K562 (cell line): ENCODE measurements around the gene VSIG4. TPM values are rescaled to one million over a fixed set of nuclear protein-coding genes. Genes with fewer than 3 reads are reported as not detected.
A peak's percentile ranks its signal among the peaks of the same experiment; 100 is the strongest.

Experiments
- ARID1B ChIP-seq: fragments of 450-650 bp; IDR thresholded peaks from 2 replicates; pipeline ENCODE4 v1.6.1; 2016; ENCODE audit warnings: antibody characterized with exemption, mild to moderate bottlenecking, inconsistent platforms
- BRD9 ChIP-seq: fragments of 450-650 bp; IDR thresholded peaks from 2 replicates; pipeline ENCODE4 v1.6.1; 2018; ENCODE audit warnings: low read depth; ENCODE audit not compliant: partially characterized antibody
- ETV6 ChIP-seq, 3 experiments: fragments of 150-350 bp in 1 of 3; sonication (generic) in 1 of 3; formaldehyde crosslinking in 1 of 3; IDR thresholded peaks; 2 replicates each; pipeline versions ENCODE4 v1.6.1 to v1.8.0; 2014 to 2022; ENCODE audit warnings: borderline replicate concordance in 2 of 3, low read depth in 2 of 3, antibody characterized with exemption in 1 of 3, low read length in 1 of 3, mild to moderate bottlenecking in 1 of 3, missing genetic modification reagents in 1 of 3
- HNRNPLL ChIP-seq: fragments of 200-400 bp; formaldehyde crosslinking; IDR thresholded peaks from 2 replicates; pipeline ENCODE4 v1.6.1; 2017; ENCODE audit warnings: low read length, low read depth, mild to moderate bottlenecking; ENCODE audit not compliant: poor library complexity, severe bottlenecking
- HNRNPUL1 ChIP-seq: fragments of 200-400 bp; formaldehyde crosslinking; IDR thresholded peaks from 2 replicates; pipeline ENCODE4 v1.6.1; 2017; ENCODE audit warnings: low read length
- ILK ChIP-seq: fragments of 450-650 bp; IDR thresholded peaks from 2 replicates; pipeline ENCODE4 v1.6.1; 2016; ENCODE audit warnings: missing genetic modification characterization, low read depth, mild to moderate bottlenecking, missing compliant biosample characterization, moderate library complexity, borderline replicate concordance
- NFE2 ChIP-seq: IDR thresholded peaks from 2 replicates; pipeline ENCODE4 v1.6.1; 2014; ENCODE audit warnings: antibody characterized with exemption, low read depth
- PHB ChIP-seq: fragments of 250-450 bp; sonication (Bioruptor Pico); IDR thresholded peaks from 2 replicates; pipeline ENCODE4 v1.5.0; 2021
- PHB2 ChIP-seq: fragments of 450-650 bp; IDR thresholded peaks from 2 replicates; pipeline ENCODE4 v1.6.1; 2017; ENCODE audit warnings: low read depth
- POLR2AphosphoS5 ChIP-seq: IDR thresholded peaks from 2 replicates; pipeline ENCODE4 v1.6.1; 2011; ENCODE audit warnings: mild to moderate bottlenecking, low read depth, low read length, moderate library complexity; ENCODE audit not compliant: control insufficient read depth, insufficient read depth
- SIRT6 ChIP-seq: IDR thresholded peaks from one replicate; pipeline ENCODE4 v1.6.1; 2012; ENCODE audit warnings: low read depth, mild to moderate bottlenecking, control low read depth, inconsistent platforms, low read length, moderate library complexity
- SMARCA5 ChIP-seq: fragments of 450-650 bp; IDR thresholded peaks from 2 replicates; pipeline ENCODE4 v1.6.1; 2016
- SOX6 ChIP-seq: fragments of 450-650 bp; IDR thresholded peaks from 2 replicates; pipeline ENCODE4 v1.6.1; 2014; ENCODE audit warnings: mild to moderate bottlenecking
- TAF15 ChIP-seq: fragments of 200-400 bp; formaldehyde crosslinking; IDR thresholded peaks from 2 replicates; pipeline ENCODE4 v1.6.1; 2017; ENCODE audit warnings: mild to moderate bottlenecking, low read depth, low read length, moderate library complexity
- TAF9B ChIP-seq: fragments of 450-650 bp; IDR thresholded peaks from 2 replicates; pipeline ENCODE4 v1.6.1; 2018; ENCODE audit warnings: mild to moderate bottlenecking; ENCODE audit not compliant: partially characterized antibody
- TAL1 ChIP-seq: fragments of 450-650 bp; IDR thresholded peaks from 2 replicates; pipeline ENCODE4 v1.6.1; 2016; ENCODE audit warnings: mild to moderate bottlenecking
- TRIM28 ChIP-seq: fragments of 450-650 bp; IDR thresholded peaks from 2 replicates; pipeline ENCODE4 v1.6.1; 2017
- ZNF197 ChIP-seq: fragments of 200-800 bp; sonication (Bioruptor generic); IDR thresholded peaks from 2 replicates; pipeline ENCODE4 v1.6.1; 2016; ENCODE audit warnings: low read depth, missing genetic modification characterization, missing compliant biosample characterization
- ZNF780A ChIP-seq: fragments of 250-450 bp; sonication (Bioruptor Pico); IDR thresholded peaks from 2 replicates; pipeline ENCODE4 v1.5.0; 2021; ENCODE audit warnings: mild to moderate bottlenecking
- polyA plus RNA-seq, 8 experiments: library from polyadenylated mRNA; depleted of rRNA in 4 of 8; stranded (reverse) in 5 of 8; unstranded in 3 of 8; fragments of >200 nt; fragmentation: Nextera tagmentation in 2 of 8; fragmentation: Illumina TruSeq in 1 of 8; extraction: Ambion mirVana in 2 of 8; extraction: Trizol in 1 of 8; gene quantifications; 2 replicates each; pipeline versions ENCODE4 v1.2.1 to v1.2.3, GENCODE V29; 2011 to 2014; ENCODE audit warnings: inconsistent platforms in 1 of 8, missing spikeins in 1 of 8
- total RNA-seq, 7 experiments: library from RNA; depleted of rRNA in 6 of 7; stranded (reverse); fragments of >200 nt in 6 of 7; fragmentation: Illumina TruSeq in 2 of 7; extraction: Trizol in 2 of 7; gene quantifications; 2 replicates each; pipeline versions ENCODE4 v1.2.1 to v1.2.3, GENCODE V29; 2011 to 2021; ENCODE audit warnings: low replicate concordance in 1 of 7
- TF ChIP-seq, protein P1 (sequence below): fragments of 200-800 bp; sonication (Bioruptor generic); IDR thresholded peaks from 2 replicates; pipeline ENCODE4 v1.6.1; 2016; ENCODE audit warnings: missing genetic modification characterization, missing compliant biosample characterization
- TF ChIP-seq, protein P2 (sequence below), 2 experiments: fragments of 250-450 bp in 1 of 2; fragments of 450-650 bp in 1 of 2; sonication (Bioruptor Pico) in 1 of 2; IDR thresholded peaks; 2 replicates each; pipeline versions ENCODE4 v1.6.1 to v1.8.0; 2016 to 2021; ENCODE audit warnings: mild to moderate bottlenecking in 2 of 2, moderate library complexity in 2 of 2, missing compliant biosample characterization in 1 of 2, missing genetic modification characterization in 1 of 2

The VSIG4 gene
- total and polyA plus RNA-seq, 9 of the 15 experiments (the other 6 are each of a cell fraction or from before 2014, with no cell fraction given): 0.22 to 1.6 (median 0.46) TPM; not detected in 1

DNA sequence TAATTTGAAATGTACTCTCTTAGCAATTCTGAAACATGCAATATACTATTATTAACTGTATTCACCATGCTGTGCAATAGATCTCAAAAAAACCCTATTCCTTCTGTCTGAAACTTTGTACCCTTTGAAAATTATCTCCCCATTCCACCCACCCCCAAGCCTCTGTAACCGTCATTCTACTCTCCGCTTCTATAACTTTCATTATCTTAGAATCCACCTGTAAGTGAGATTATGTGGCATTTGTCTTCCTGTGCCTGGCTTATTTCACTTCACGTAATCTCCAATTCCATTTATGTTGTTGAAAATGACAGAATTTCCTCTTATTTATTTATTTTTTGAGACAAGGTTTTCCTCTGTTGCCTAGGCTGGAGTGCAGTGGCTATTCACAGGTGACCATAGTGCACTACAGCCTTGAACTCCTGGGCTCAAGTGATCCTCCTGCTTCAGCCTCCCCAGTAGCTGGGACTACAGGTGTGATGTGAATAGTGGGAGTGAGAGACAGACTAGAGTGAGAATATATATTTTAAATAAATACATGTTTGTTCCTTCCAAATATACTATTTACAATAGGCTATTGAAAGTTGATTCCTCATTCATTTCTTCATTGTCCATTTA lies 30.5 kb downstream of the VSIG4 start (continued):
- TF ChIP-seq, protein P1, sequence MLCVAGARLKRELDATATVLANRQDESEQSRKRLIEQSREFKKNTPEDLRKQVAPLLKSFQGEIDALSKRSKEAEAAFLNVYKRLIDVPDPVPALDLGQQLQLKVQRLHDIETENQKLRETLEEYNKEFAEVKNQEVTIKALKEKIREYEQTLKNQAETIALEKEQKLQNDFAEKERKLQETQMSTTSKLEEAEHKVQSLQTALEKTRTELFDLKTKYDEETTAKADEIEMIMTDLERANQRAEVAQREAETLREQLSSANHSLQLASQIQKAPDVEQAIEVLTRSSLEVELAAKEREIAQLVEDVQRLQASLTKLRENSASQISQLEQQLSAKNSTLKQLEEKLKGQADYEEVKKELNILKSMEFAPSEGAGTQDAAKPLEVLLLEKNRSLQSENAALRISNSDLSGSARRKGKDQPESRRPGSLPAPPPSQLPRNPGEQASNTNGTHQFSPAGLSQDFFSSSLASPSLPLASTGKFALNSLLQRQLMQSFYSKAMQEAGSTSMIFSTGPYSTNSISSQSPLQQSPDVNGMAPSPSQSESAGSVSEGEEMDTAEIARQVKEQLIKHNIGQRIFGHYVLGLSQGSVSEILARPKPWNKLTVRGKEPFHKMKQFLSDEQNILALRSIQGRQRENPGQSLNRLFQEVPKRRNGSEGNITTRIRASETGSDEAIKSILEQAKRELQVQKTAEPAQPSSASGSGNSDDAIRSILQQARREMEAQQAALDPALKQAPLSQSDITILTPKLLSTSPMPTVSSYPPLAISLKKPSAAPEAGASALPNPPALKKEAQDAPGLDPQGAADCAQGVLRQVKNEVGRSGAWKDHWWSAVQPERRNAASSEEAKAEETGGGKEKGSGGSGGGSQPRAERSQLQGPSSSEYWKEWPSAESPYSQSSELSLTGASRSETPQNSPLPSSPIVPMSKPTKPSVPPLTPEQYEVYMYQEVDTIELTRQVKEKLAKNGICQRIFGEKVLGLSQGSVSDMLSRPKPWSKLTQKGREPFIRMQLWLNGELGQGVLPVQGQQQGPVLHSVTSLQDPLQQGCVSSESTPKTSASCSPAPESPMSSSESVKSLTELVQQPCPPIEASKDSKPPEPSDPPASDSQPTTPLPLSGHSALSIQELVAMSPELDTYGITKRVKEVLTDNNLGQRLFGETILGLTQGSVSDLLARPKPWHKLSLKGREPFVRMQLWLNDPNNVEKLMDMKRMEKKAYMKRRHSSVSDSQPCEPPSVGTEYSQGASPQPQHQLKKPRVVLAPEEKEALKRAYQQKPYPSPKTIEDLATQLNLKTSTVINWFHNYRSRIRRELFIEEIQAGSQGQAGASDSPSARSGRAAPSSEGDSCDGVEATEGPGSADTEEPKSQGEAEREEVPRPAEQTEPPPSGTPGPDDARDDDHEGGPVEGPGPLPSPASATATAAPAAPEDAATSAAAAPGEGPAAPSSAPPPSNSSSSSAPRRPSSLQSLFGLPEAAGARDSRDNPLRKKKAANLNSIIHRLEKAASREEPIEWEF (CRISPR knock-in tag): peak; percentile 13; the same call in 1 of the 2 replicates
- TF ChIP-seq ARID1B (peak; percentile 94), NFE2 (peak; percentile 14; the same call in 1 of the 2 replicates), ILK (tag) (no peak), TAF15 (no peak), PHB (no peak), BRD9 (peak; percentile 92), SIRT6 (no peak), ETV6 (IDR thresholded peaks at IDR 0.05; ENCODE audit: borderline replicate concordance in 1 of 2, low read depth in 2 of 2, low read length in 1 of 2) (no peak), ETV6 (CRISPR knock-in tag; IDR thresholded peaks at IDR 0.05; ENCODE audit: borderline replicate concordance) (no peak), TRIM28 (no peak), PHB2 (peak; percentile 64), HNRNPLL (no peak), ZNF780A (no peak), TAL1 (peak; percentile 91), ZNF197 (CRISPR knock-in tag) (no peak; the same call in 1 of the 2 replicates), HNRNPUL1 (no peak), SMARCA5 (no peak), POLR2AphosphoS5 (peak; percentile 69; the same call in 1 of the 2 replicates), SOX6 (peak; percentile 93), TAF9B (peak; percentile 36)
- TF ChIP-seq, protein P2, sequence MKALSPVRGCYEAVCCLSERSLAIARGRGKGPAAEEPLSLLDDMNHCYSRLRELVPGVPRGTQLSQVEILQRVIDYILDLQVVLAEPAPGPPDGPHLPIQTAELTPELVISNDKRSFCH (CRISPR knock-in tag; IDR thresholded peaks at IDR 0.05): no peak
- TF ChIP-seq, protein P2 (tag; IDR thresholded peaks at IDR 0.05): no peak
